ENCODE data around the gene RAX. TPM values are rescaled to one million over a fixed set of nuclear protein-coding genes. Genes with fewer than 3 reads are reported as not detected.

Gene RAX
- total RNA-seq, 1 experiment from 2014 or later = 0.37 TPM

- no CpG with 5 or more reads among the region's 46 CpGs for WGBS (ENCODE audit: extremely low coverage, insufficient read length, low lambda C conversion rate)
Measured at GRCh38 chr18:59308248-59308937, 35.1 kb upstream of the RAX start.

More at GRCh38 chr18:59308248-59308937, 35.1 kb upstream of the RAX start:
- H3K4me2 ChIP-seq (ENCODE audit: insufficient read depth, insufficient read length, low read length) = peak overlapping the region; percentile 38
- H3K27ac Mint-ChIP-seq = no peak overlapping the region
- H2BK20ac ChIP-seq (ENCODE audit: low read depth, low read length, poor library complexity, severe bottlenecking) = no peak overlapping the region
- H3K79me1 ChIP-seq (ENCODE audit: insufficient read depth, low read depth, low read length, poor library complexity, severe bottlenecking) = no peaks in the 10 kb centered on the region
- no peak overlapping the region for H2AK5ac ChIP-seq (ENCODE audit: insufficient read length, low read length)
- H3K23ac ChIP-seq (ENCODE audit: insufficient read length, low read depth, low read length) = no peak overlapping the region
- H2BK120ac ChIP-seq (ENCODE audit: low read depth, low read length, poor library complexity, severe bottlenecking) = no peak overlapping the region
- no peak overlapping the region for H2AFZ ChIP-seq (ENCODE audit: low read length)
- no peaks in the 10 kb centered on the region for H3K79me2 ChIP-seq (ENCODE audit: insufficient read depth, low read length)
- no peaks in the 10 kb centered on the region for H4K20me1 ChIP-seq (ENCODE audit: control insufficient read depth, insufficient read depth, insufficient read length)
- no peaks in the 10 kb centered on the region for H3K27me3 ChIP-seq (ENCODE audit: insufficient read depth, low read length)
- H3K9me3 Mint-ChIP-seq = no peaks in the 10 kb centered on the region
- no peak overlapping the region for H2BK12ac ChIP-seq (ENCODE audit: insufficient read length, low read depth, low read length)
- H3K14ac ChIP-seq (ENCODE audit: insufficient read depth, low read length) = no peak overlapping the region
- no peak overlapping the region for H4K8ac ChIP-seq (replicated peaks; ENCODE audit: insufficient read length, low read depth, low read length)
- no peak overlapping the region for H3K27ac ChIP-seq (ENCODE audit: insufficient read length, low read depth, low read length)
- H2BK5ac ChIP-seq (ENCODE audit: insufficient read length, low read length) = no peak overlapping the region
- no peak overlapping the region for H3T11ph ChIP-seq (ENCODE audit: low read length)
- TF ChIP-seq CTCF (conservative IDR thresholded peaks at IDR 0.05) = peak; percentile 88
- peaks cover 70% of the 10 kb centered on the region for H3K27me3 Mint-ChIP-seq (ENCODE audit: low read depth)
- no peaks in the 10 kb centered on the region for H3K36me3 Mint-ChIP-seq (ENCODE audit: insufficient read depth in 1 of 3, low read depth in 3 of 3)
- no peaks in the 10 kb centered on the region for H3K9me3 ChIP-seq (ENCODE audit: control insufficient read depth, low read depth, low read length)
- no peak overlapping the region for H3K56ac ChIP-seq (ENCODE audit: insufficient read length, low read depth, low read length)
- H3K4me1 ChIP-seq (ENCODE audit: insufficient read depth, low read length) = no peaks in the 10 kb centered on the region
- DNase-seq = peak; percentile 76
- H3K4me1 Mint-ChIP-seq = peaks cover 0 to 3% of the 10 kb centered on the region in 2 experiments; a peak in 1 of 4 replicates
- H3K9ac ChIP-seq (ENCODE audit: extremely low read depth, insufficient read length, low read length) = no peak overlapping the region
- no peak overlapping the region for H3K4ac ChIP-seq (ENCODE audit: low read depth, low read length)
- no peaks in the 10 kb centered on the region for H3K23me2 ChIP-seq (ENCODE audit: insufficient read length, low read depth, low read length, poor library complexity, severe bottlenecking)
- H4K91ac ChIP-seq (ENCODE audit: insufficient read length, low read depth, low read length) = no peak overlapping the region
- no peak overlapping the region for H3K18ac ChIP-seq (ENCODE audit: insufficient read length, low read depth, low read length)
- peak overlapping the region; percentile 31 to 56; a peak in 3 of 5 replicates for H3K4me3 Mint-ChIP-seq
- no peak overlapping the region for H4K5ac ChIP-seq (ENCODE audit: insufficient read length, low read depth, low read length)
- no peak overlapping the region for H2BK15ac ChIP-seq (ENCODE audit: low read depth, low read length)
